NCI-H526 (cell line): ENCODE results near the gene CAB39.

Experiments used
- DNase-seq, 2 experiments: peaks; one replicate each; lab custom pipeline; 2025; lab: John Stamatoyannopoulos, UW

Gene CAB39

DNA sequence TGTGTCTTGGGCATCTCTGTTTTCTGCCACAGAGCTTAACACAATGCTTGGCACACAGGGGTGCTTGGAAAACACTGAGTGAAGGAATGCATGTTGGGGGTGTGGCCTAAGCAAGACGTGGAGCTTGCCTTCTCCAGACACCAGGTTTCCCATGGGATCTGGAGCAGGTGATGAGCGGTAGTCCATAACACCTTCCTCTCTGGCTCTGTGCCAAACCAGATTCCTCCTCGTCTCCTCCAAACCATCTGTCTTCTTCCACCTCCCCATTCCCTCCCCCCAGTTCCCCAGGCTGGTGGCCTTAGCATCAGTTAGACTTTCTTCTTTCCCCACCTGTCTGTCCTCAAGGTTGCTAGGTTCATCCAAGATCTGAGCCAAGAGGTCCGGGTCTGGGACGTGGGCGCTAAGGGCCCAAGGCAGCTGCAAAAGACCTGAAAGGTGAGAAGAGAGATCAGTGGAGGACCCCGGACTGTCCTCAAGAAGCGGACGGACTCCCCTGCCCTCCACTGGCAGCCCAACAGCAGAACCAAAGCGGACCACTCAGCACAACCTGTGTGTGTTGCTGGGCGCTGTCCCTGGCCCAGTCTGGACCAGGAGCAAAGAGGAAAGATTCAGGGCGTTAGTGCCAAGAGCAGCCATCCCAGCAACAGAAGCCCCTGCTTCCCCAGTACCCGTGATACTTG lies 150.9 kb downstream of the CAB39 start:
- peak in 1 of 2 experiments; percentile 6 for DNase-seq

- no peak for DNase-seq
These were observed 151.5 kb downstream of the CAB39 start for GRCh38 chr2:230864122-230864604.

- peak; percentile 59 to 86 for DNase-seq
These were observed 152.1 kb downstream of the CAB39 start, which contains the start of gene ITM2C for GRCh38 chr2:230864605-230865306. Gene ITM2C (plus strand): TSS chr2:230864942. CDS start chr2:230865026, 84 bp downstream.

- peak in 1 of 2 experiments; percentile 47 for DNase-seq
These were observed 152.7 kb downstream of the CAB39 start for GRCh38 chr2:230865307-230865765.

GRCh38 chr2:230865766-230866755 lies 153.4 kb downstream of the CAB39 start:
- peak in 1 of 2 experiments; percentile 72 for DNase-seq

- DNase-seq, result peak in 1 of 2 experiments; percentile 12
These were observed 154.3 kb downstream of the CAB39 start for GRCh38 chr2:230866756-230867523.

DNA sequence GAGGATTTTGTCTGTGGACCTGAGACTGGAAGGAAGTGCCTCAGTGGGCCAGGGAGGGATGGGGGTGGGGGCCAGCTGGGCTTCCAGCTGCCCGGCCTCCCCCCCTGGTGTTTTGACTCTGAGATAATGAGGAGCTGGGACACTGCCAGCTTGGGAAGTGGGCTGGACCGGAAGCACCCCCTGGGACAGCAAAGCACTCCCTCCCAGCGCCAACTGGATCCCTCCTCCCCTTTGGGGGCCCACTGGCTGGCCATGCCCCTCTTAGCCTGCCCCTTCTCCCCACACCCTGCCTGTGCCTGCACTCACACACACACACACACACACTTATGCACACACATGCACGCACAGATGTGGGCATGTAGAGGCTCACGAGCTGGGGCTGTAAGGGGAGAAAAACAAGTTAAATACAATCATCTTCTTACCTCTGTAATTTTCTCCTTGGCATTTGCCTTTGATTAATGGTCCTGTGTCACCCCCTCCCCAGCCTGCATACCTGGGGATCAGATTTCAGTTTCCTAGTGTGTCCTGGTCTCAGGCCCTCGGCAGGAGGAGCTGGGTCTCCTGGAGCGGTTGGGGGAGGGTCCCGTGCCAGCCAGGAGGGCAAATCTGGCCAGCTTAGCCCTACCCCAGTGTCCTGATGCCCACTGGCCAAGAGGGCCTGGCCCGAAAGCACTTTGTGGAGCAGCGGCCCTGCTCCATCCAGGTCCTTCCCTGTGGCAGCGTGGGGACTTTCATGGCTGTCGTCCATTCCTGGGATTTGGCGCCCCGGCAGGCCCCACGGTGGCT lies 155.7 kb downstream of the CAB39 start:
- peak in 1 of 2 experiments; percentile 36 for DNase-seq

DNA sequence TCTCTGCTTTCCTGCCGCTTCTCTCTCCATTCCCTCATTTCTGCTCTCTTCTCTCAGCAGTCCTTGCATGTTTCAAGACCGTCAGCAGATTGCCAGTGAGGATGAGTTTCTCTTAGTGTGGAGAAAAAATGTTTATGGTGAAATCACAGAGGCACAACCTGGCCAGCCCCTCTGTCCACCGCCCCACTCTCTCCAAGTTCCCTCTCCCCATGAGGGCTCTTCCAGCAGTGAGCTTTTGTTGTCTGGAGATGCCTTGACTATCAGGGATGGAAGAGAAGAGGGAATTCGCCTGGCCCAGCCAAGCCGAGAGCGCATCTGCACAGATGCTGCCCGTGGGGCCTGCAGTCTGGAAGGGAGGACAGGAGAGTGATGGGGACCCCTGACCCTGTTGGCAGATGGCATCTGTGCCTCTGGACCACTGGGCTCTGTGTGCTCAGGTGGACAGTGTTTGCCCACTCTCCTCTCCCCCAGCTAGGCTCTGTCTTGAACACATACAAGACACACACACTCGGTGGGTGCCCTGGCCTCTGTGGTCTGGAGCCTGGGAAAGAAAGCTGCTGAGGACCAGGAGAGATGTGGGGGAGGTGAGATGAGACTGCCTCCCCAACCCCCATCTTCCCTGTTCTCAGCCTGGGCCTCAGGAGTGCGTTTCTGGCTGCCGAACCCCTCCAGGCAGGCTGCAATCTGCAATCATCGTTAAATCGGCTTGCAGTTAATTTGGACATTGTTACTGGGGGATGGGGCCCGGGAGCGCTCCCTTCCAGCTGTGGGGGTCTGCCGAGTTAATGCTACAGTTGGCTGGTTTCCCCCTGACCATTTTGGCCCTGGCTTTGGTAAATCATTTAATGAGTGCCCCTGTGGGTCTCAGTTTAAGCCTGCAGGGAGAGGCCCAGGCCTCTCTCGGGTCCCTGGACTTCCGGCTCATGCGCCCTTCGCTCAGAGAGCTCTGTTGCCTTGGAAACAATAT lies 156.6 kb downstream of the CAB39 start:
- no peak for DNase-seq

DNA sequence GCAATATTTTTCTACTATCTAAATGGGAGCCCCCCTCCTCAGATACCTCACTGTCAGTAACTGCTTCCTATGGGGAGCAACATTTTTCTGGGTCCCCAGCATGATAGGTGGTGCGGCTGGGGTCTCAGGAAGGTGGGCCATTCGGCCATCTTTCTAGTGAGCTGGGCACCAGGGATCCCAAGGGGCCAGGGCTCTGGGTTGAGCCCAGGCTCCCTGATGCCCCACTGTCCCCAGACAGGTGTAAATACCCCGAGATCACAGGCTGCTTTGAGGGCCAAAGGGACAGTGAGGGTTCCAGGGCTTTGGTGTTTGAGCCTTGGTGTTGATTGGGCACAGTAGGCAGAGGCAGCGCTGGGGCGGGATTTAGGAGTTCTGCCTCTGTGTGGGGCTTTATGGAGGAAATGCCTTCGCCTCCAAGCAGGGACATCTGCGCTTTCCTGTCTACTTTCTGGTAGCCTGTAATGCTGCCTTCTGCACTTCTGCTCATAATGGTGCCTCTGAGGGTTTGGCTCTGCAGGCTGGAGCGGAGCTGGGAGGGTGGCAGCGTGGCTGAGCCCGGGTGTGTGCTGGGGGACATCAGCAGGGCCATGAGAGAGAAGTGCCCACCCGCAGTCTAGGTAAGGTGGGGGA lies 157.4 kb downstream of the CAB39 start:
- DNase-seq, result peak in 1 of 2 experiments; percentile 24
